ENCODE measurements around the gene TMEM123.

Gene TMEM123

GRCh38 chr11:102427068-102427467, 25.5 kb downstream of the TMEM123 start:
- ATAC-seq (ENCODE audit: low read depth) (no peak), DNase-seq (ENCODE audit: low spot score) (no peak)
- no peak overlapping the region for H3K27ac ChIP-seq (ENCODE audit: poor library complexity, severe bottlenecking)
- TF ChIP-seq CTCF (IDR thresholded peaks at IDR 0.05; ENCODE audit: poor library complexity, severe bottlenecking): no peak
- no peaks in the 10 kb centered on the region for H3K9me3 ChIP-seq (ENCODE audit: severe bottlenecking)
- H3K36me3 ChIP-seq (ENCODE audit: low read depth): 0 out of 2 replicates have a peak, but pooled peaks cover 4% of the 10 kb centered on the region
- no peak overlapping the region for H3K4me3 ChIP-seq (ENCODE audit: severe bottlenecking)
- no peaks in the 10 kb centered on the region for H3K27me3 ChIP-seq (ENCODE audit: insufficient read depth, poor library complexity, severe bottlenecking)
- H3K4me1 ChIP-seq (ENCODE audit: insufficient read depth, poor library complexity, severe bottlenecking): no peaks in the 10 kb centered on the region

- TF ChIP-seq CTCF (IDR thresholded peaks at IDR 0.05; ENCODE audit: poor library complexity, severe bottlenecking): no peak
- no peak for ATAC-seq (ENCODE audit: low read depth)
- Histone ChIP-seq H3K4me3 (ENCODE audit: severe bottlenecking) (no peak overlapping the region), H3K27ac (ENCODE audit: poor library complexity, severe bottlenecking) (no peak overlapping the region), H3K9me3 (ENCODE audit: severe bottlenecking) (no peaks in the 10 kb centered on the region), H3K4me1 (ENCODE audit: insufficient read depth, poor library complexity, severe bottlenecking) (no peaks in the 10 kb centered on the region), H3K27me3 (ENCODE audit: insufficient read depth, poor library complexity, severe bottlenecking) (no peaks in the 10 kb centered on the region), H3K36me3 (ENCODE audit: low read depth) (0 out of 2 replicates have a peak, but pooled peaks cover under 1% of the 10 kb centered on the region)
- DNase-seq (ENCODE audit: low spot score): no peak
Observed at GRCh38 chr11:102426570-102426969, 26.0 kb downstream of the TMEM123 start.

- H3K4me3 ChIP-seq (ENCODE audit: severe bottlenecking): no peak overlapping the region
- H3K27ac ChIP-seq (ENCODE audit: poor library complexity, severe bottlenecking): no peak overlapping the region
- no peak for TF ChIP-seq CTCF (IDR thresholded peaks at IDR 0.05; ENCODE audit: poor library complexity, severe bottlenecking)
- H3K9me3 ChIP-seq (ENCODE audit: severe bottlenecking): no peaks in the 10 kb centered on the region
- H3K4me1 ChIP-seq (ENCODE audit: insufficient read depth, poor library complexity, severe bottlenecking): no peaks in the 10 kb centered on the region
- no peaks in the 10 kb centered on the region; the same call in 1 of the 2 replicates for H3K36me3 ChIP-seq (ENCODE audit: low read depth)
- no peaks in the 10 kb centered on the region for H3K27me3 ChIP-seq (ENCODE audit: insufficient read depth, poor library complexity, severe bottlenecking)
- ATAC-seq (ENCODE audit: low read depth) (no peak), DNase-seq (ENCODE audit: low spot score) (no peak)
Observed at GRCh38 chr11:102426000-102426399, 26.6 kb downstream of the TMEM123 start.

GRCh38 chr11:102423936-102424335, 28.6 kb downstream of the TMEM123 start:
- ATAC-seq (ENCODE audit: low read depth) (no peak), DNase-seq (ENCODE audit: low spot score) (no peak)
- Histone ChIP-seq H3K36me3 (ENCODE audit: low read depth) (peaks cover 2% of the 10 kb centered on the region; the same call in 1 of the 2 replicates), H3K9me3 (ENCODE audit: severe bottlenecking) (no peaks in the 10 kb centered on the region), H3K27me3 (ENCODE audit: insufficient read depth, poor library complexity, severe bottlenecking) (no peaks in the 10 kb centered on the region), H3K4me1 (ENCODE audit: insufficient read depth, poor library complexity, severe bottlenecking) (peaks cover 9% of the 10 kb centered on the region), H3K27ac (ENCODE audit: poor library complexity, severe bottlenecking) (no peak overlapping the region), H3K4me3 (ENCODE audit: severe bottlenecking) (no peak overlapping the region)
- TF ChIP-seq CTCF (IDR thresholded peaks at IDR 0.05; ENCODE audit: poor library complexity, severe bottlenecking): no peak

GRCh38 chr11:102422817-102423712, 29.5 kb downstream of the TMEM123 start:
- H3K4me1 ChIP-seq (ENCODE audit: insufficient read depth, poor library complexity, severe bottlenecking): peaks cover 10% of the 10 kb centered on the region
- H3K36me3 ChIP-seq (ENCODE audit: low read depth): peaks cover 8% of the 10 kb centered on the region; the same call in 1 of the 2 replicates
- no peak for TF ChIP-seq CTCF (IDR thresholded peaks at IDR 0.05; ENCODE audit: poor library complexity, severe bottlenecking)
- no peaks in the 10 kb centered on the region for H3K9me3 ChIP-seq (ENCODE audit: severe bottlenecking)
- ATAC-seq (ENCODE audit: low read depth): no peak
- no peak overlapping the region for H3K27ac ChIP-seq (ENCODE audit: poor library complexity, severe bottlenecking)
- no peak for DNase-seq (ENCODE audit: low spot score)
- H3K27me3 ChIP-seq (ENCODE audit: insufficient read depth, poor library complexity, severe bottlenecking): no peaks in the 10 kb centered on the region
- no peak overlapping the region for H3K4me3 ChIP-seq (ENCODE audit: severe bottlenecking)

All from RWPE2 (cell line).